HepG2 (cell line): ENCODE results near the gene FAM43B. TPM values are rescaled to one million over a fixed set of nuclear protein-coding genes. Genes with fewer than 3 reads are reported as not detected.
A peak's percentile ranks its signal among the peaks of the same experiment; 100 is the strongest.

ENCODE experiments used
- ATF7 ChIP-seq, 2 experiments: fragments of 450-650 bp in 1 of 2; sonication (generic) in 1 of 2; formaldehyde crosslinking in 1 of 2; IDR thresholded peaks; 2 replicates each; pipeline versions ENCODE4 v1.4.0 to v1.6.1; 2016 to 2020; ENCODE audit warnings: antibody characterized with exemption in 1 of 2, mild to moderate bottlenecking in 1 of 2, missing genetic modification reagents in 1 of 2
- BCLAF1 ChIP-seq: fragments of 450-650 bp; IDR thresholded peaks from 2 replicates; pipeline ENCODE4 v1.6.1; 2017; ENCODE audit warnings: mild to moderate bottlenecking
- CEBPZ ChIP-seq: IDR thresholded peaks from 2 replicates; pipeline ENCODE4 v1.6.1; 2012; ENCODE audit warnings: low read length, improper control_type of control experiment
- FIP1L1 ChIP-seq: fragments of 200-400 bp; formaldehyde crosslinking; IDR thresholded peaks from 2 replicates; pipeline ENCODE4 v1.6.1; 2018; ENCODE audit warnings: low read depth, mild to moderate bottlenecking, low read length, moderate library complexity, borderline replicate concordance; ENCODE audit not compliant: insufficient read depth
- JUND ChIP-seq: sonication (generic); formaldehyde crosslinking; IDR thresholded peaks from 2 replicates; pipeline ENCODE4 v1.8.0; 2022; ENCODE audit warnings: mild to moderate bottlenecking, missing genetic modification reagents
- MAFK ChIP-seq, 2 experiments: IDR thresholded peaks in 1 of 2; conservative IDR thresholded peaks in 1 of 2; 2 replicates each; pipeline ENCODE4 v1.6.1; 2011; ENCODE audit warnings: improper control_type of control experiment in 2 of 2, low read length in 2 of 2
- SPEN ChIP-seq: sonication (generic); formaldehyde crosslinking; IDR thresholded peaks from 2 replicates; pipeline ENCODE4 v1.5.1; 2020; ENCODE audit warnings: low read depth, mild to moderate bottlenecking, missing genetic modification reagents
- THAP7 ChIP-seq: sonication (generic); formaldehyde crosslinking; IDR thresholded peaks from 2 replicates; pipeline ENCODE4 v1.8.1; 2023; ENCODE audit warnings: mild to moderate bottlenecking, missing genetic modification reagents
- TOPORS ChIP-seq: sonication (generic); formaldehyde crosslinking; IDR thresholded peaks from 2 replicates; pipeline ENCODE4 v1.8.0; 2023; ENCODE audit warnings: mild to moderate bottlenecking, missing genetic modification reagents
- ZNF30 ChIP-seq: sonication (generic); formaldehyde crosslinking; IDR thresholded peaks from 2 replicates; pipeline ENCODE4 v1.5.0; 2020; ENCODE audit warnings: mild to moderate bottlenecking, missing genetic modification reagents
- ZNF362 ChIP-seq: sonication (generic); formaldehyde crosslinking; IDR thresholded peaks from 2 replicates; pipeline ENCODE4 v1.4.0; 2020; ENCODE audit warnings: missing genetic modification reagents, mild to moderate bottlenecking, borderline replicate concordance
- ZNF609 ChIP-seq: sonication (generic); formaldehyde crosslinking; IDR thresholded peaks from 2 replicates; pipeline ENCODE4 v1.4.0; 2020; ENCODE audit warnings: mild to moderate bottlenecking, missing genetic modification reagents, borderline replicate concordance
- polyA plus RNA-seq, 8 experiments: library from polyadenylated mRNA; depleted of rRNA in 3 of 8; stranded (reverse) in 7 of 8; unstranded in 1 of 8; fragments of >200 nt; fragmentation: Illumina TruSeq in 4 of 8; extraction: Trizol in 4 of 8; gene quantifications; 2 replicates each; pipeline versions ENCODE4 v1.2.1 to v1.2.3, GENCODE V29; 2011 to 2016; ENCODE audit warnings: low read depth in 4 of 8, missing spikeins in 1 of 8, mixed read lengths in 1 of 8; ENCODE audit not compliant: insufficient read depth in 1 of 8
- total RNA-seq, 5 experiments: library from RNA; depleted of rRNA; stranded (reverse); fragments of >200 nt; fragmentation: Illumina TruSeq; extraction: Trizol; gene quantifications; 2 replicates each; pipeline ENCODE4 v1.2.3, GENCODE V29; 2016; ENCODE audit warnings: low read depth in 1 of 5

The FAM43B gene
- total and polyA plus RNA-seq, 2 of the 13 experiments (the other 11 are each of a cell fraction or from before 2014, with no cell fraction given) = 0.63 to 3.7 TPM

GRCh38 chr1:20551945-20552727, at the start of gene FAM43B (continued):
- TF ChIP-seq FIP1L1 (0 out of 2 replicates have a peak, but pooled peaks have one; percentile 52), ZNF362 (CRISPR knock-in tag) (0 out of 2 replicates have a peak, but pooled peaks have one; percentile 3), SPEN (CRISPR knock-in tag) (0 out of 2 replicates have a peak, but pooled peaks have one; percentile 18), BCLAF1 (no peak), TOPORS (CRISPR knock-in tag) (peak; percentile 38; the same call in 1 of the 2 replicates), CEBPZ (no peak), THAP7 (CRISPR knock-in tag) (0 out of 2 replicates have a peak, but pooled peaks have one; percentile 67), JUND (CRISPR knock-in tag) (no peak), ZNF609 (CRISPR knock-in tag) (0 out of 2 replicates have a peak, but pooled peaks have one; percentile 27), MAFK (conservative IDR thresholded peaks at IDR 0.05 in 1 of 2, IDR thresholded peaks at IDR 0.05 in 1 of 2; ENCODE audit: low read length in 2 of 2) (0 out of 4 replicates have a peak, but pooled peaks of 1 of the 2 experiments have one; percentile 14), ZNF30 (CRISPR knock-in tag) (no peak; the same call in 1 of the 2 replicates), ATF7 (IDR thresholded peaks at IDR 0.05) (peak; percentile 50; the same call in 1 of the 2 replicates), ATF7 (CRISPR knock-in tag; IDR thresholded peaks at IDR 0.05) (peak; percentile 76)
